ENCODE results near the gene R3HDM4.

R3HDM4 gene

DNA sequence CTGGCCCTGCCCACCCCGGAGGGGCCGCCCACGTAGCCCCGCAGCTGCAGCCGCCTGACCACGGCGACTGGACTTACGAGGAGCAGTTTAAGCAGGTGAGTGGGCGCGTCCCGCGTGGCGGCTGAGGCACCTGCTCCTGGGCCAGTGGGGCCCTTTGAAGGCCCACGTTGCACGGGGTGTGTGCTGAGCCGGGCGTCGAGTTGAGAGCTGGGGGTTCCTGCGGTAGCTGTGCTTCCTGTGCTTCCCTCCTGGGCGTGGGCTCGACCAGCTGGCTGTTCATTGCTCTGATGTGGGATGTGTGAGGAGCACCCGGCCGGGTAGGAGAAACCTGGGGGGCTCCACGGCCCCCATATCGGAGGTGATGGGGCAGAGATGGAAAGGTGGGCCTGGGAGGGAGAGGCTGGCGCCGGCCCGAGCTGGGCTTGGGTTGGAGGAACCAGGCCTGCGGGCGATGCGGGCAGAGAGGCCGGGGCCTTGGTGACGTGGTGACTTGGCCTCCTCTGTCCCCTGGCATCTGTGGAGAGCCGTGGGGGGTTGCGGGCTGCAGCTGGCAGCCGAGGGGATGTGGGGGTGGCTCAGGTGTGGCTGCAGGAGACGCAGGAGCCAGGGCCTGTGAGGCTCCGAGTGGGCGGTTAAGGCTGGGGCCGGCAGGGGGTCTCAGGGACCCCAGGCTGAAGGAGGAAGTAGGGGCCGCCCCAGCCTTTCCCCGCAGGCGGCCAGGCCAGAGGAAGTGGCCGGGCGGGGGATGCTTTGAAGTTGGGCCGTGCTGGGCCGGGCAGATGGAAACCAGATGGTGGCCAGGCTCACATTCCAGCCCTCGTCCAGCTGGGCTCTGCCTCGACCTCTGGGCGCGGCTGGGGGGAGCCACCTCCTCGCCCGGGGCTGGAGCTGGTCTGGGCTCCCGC is 19.9 kb upstream of the R3HDM4 start:
- in situ Hi-C loops (cut with HindIII; ENCODE audit: low sequenced_read_pairs), result no loop called here

DNA sequence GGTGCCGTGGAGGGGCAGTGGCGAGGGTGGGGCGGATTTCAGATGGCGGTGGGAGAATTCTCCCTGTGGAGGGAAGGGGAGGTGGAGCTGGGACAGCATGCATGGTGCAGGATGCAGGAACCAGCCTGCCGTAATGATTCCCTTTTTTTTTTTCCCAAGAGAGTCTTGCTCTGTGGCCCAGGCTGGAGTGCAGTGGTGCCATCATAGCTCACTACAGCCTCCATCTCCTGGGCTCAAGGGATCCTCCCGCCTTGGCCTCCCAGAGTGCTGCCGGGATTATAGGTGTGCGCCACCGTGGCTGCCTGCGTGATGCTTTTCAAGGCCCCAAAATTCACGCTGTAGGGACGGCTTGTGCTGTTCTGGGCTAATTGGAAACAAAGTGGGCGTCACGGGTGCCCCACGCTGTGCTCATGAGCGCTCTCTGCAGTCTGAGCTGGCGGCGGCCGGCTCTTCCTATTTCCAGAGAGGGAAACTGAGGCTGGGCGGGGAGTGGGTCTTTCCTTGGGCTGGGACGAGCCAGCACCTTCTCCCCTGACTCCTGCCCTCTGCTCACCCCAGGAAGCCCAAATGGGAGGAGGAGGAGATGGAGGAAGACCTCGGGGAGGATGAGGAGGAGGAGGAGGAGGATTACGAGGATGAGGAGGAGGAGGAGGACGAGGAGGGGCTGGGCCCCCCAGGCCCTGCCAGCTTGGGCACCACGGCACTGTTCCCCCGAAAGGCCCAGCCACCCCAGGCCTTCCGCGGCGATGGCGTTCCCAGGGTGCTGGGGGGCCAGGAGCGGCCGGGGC is 19.0 kb upstream of the R3HDM4 start:
- in situ Hi-C loops (cut with HindIII; ENCODE audit: low sequenced_read_pairs), result no loop called here

DNA sequence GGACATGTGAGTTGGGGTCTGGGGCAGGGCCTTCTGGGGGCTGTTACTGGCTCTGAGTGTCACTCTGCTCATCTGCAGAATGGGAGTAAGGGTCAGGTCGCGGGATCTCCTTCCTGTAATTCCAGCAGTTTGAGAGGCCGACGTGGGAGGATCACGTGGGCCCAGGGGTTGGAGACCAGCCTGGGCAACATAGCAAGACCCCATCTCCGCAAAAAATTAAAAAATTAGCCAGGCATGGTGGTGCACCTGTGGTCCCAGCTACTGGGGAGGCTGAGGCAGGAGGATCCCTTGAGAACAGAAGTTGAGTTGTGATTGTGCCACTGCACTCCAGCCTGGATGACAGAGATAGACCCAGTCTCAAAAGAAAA is 16.9 kb upstream of the R3HDM4 start:
- in situ Hi-C loops (cut with HindIII; ENCODE audit: low sequenced_read_pairs), result no loop called here

DNA sequence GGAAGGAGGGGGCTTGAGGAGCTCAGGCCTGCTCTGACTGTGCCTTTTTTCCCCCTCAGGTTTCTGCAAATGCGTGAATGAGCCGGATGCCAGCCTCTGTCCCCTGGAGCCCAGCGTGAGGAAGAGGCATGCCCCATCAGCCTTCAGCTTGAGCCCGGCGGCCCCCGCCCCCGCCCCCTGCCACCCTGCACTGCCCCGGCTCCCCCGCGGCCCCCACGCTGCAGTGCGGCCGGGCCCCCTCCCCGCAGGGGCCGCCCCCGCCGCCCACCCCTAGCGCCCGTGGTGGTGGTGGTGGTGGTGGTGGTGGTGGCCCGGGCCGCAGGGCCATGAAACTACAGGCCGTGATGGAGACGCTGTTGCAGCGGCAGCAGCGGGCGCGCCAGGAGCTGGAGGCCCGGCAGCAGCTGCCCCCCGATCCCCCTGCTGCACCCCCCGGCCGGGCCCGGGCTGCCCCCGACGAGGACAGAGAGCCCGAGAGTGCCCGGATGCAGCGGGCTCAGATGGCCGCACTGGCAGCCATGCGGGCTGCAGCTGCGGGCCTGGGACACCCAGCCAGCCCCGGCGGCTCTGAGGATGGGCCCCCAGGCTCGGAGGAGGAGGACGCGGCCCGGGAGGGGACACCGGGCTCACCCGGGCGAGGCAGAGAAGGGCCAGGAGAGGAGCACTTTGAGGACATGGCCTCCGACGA is 16.3 kb upstream of the R3HDM4 start:
- in situ Hi-C loops (cut with HindIII; ENCODE audit: low sequenced_read_pairs), result no loop called here

DNA sequence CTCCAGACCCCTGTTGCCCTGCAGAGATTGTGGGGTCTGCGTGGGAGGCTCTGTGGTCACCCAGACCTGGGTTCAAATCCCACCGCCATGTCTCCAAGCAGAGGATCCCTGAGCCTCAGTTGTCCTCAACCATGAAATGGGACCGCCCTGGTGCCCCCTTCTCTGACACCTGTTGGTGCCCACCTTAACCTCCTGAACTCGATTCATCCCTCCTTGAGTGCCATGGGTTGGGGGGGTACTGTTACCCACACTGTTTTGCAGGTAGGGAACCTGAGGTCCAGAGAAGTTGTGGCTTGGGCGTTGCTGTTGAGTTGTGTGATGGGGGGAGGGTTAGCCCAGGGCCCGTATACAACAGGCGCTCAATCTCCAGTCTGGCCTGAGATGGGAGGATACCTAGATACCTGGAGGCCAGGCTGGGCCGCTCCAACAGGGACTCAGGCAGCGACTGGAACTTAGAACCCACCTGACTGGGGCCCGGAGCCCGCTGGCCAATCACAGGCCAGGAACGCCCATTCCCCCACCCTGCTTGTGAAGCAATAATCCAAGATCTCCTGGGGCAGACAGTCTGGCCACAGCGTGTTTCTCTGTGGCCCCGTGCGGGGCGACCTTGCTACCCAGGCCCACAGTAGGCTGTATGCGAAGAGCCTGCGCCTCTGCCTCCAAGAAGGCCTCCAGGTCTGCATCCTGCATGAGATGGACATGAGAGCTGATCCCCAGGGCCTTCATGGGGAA is 15.6 kb upstream of the R3HDM4 start:
- in situ Hi-C loops (cut with HindIII; ENCODE audit: low sequenced_read_pairs), result no loop called here

DNA sequence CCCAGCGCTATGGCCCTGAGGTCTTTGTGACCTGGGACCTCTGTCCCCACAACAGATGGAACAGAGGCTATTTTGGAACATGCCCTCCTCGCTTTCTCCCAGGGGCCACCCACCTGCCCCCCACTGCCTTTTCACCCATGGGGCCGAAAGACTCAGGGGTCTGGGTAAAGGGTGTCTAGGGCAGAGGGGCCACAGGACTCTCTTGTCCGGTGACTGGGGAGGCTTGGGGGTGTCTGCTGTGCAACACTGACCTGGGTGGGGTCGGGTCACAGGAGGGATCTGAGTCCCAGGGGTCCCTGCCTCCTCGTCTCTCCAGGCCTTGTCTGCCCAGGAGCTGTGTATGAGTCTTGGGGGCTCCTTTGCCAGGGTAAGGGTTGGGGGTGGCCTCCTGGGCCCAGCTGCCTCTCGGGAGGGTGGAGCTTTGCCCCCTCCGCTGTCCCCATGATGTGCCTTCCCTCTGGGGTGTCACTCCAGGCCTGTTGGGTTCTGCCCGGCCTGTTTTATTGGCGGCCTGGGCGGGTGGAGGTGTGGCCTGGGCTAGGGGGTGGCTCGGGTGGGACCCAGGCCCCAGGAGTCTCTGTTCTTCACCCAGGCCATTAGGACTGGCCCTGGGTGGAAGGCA is 14.9 kb upstream of the R3HDM4 start:
- in situ Hi-C loops (cut with HindIII; ENCODE audit: low sequenced_read_pairs), result no loop called here

DNA sequence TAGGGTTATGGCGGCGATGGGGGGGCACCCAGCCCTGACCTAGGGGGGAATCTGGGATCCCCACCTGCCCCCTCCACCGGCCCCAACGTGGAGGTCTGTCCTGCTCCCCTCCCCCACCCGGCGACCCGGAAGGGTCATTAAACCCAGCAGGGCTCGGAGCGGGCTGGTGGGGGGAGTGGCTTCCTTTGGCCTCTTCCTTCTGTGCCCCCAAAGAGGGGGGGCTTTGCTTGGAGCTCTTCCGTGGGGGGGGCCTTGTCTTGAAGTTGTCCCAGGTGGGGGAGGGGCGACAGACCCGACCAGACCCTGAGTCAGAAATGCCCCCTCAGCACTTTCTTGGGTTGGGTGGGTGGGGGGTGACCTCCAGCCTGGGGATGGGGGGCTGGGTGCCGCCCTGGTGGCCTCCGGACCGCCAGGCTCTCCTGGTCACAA is 14.3 kb upstream of the R3HDM4 start:
- in situ Hi-C loops (cut with HindIII; ENCODE audit: low sequenced_read_pairs), result no loop called here

DNA sequence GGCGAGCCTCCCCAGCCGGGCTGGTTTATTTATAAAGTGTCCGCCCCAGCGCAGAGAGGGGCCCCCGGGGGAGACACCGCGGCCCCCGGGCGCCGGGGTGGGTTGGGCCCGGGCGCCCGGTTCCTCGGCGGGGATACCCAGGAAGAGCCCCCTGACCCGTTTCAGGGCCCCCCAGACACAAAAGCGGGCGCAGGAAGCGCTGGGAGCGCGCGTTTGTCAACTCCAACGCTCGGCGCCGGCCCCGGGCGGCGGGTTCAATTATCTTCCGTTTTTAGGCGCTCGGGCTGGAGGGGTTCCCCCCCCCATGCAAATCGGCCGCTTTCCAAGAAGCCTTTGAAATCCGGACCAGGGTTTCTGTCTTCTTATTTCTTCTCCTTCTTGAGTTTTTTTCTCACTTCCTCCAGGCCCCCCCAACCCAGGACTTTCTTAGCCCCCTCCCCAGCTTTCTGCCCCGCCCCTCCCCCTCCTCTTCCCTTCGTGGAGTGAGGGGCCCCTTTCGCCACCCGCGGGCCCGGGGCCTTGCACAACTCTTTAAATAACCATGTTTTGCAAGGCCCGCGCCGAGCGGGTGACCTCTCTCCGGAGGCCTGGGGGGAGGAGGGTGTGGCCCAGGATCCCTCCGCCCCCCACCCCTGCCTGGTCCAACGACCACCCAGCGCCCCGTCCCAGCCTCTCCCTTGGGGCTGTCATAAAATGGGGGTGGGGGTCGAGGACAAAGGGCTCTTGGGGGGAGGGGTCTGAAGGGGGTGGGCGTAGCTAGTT is 13.8 kb upstream of the R3HDM4 start:
- in situ Hi-C loops (cut with HindIII; ENCODE audit: low sequenced_read_pairs), result no loop called here

DNA sequence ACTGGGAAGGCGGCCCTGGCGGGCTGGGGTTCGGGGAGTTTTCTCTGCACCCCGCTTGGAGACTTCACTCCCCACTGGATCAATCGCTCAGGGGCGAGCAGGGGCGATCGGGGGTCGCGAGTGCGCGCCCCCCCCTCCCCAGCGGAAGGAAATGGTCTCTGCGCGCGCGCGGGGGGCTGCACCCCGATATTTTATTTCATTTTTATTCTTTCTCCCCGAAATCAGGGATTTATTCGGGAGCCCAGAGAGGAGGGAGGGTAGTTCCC is 13.2 kb upstream of the R3HDM4 start:
- in situ Hi-C loops (cut with HindIII; ENCODE audit: low sequenced_read_pairs), result no loop called here

DNA sequence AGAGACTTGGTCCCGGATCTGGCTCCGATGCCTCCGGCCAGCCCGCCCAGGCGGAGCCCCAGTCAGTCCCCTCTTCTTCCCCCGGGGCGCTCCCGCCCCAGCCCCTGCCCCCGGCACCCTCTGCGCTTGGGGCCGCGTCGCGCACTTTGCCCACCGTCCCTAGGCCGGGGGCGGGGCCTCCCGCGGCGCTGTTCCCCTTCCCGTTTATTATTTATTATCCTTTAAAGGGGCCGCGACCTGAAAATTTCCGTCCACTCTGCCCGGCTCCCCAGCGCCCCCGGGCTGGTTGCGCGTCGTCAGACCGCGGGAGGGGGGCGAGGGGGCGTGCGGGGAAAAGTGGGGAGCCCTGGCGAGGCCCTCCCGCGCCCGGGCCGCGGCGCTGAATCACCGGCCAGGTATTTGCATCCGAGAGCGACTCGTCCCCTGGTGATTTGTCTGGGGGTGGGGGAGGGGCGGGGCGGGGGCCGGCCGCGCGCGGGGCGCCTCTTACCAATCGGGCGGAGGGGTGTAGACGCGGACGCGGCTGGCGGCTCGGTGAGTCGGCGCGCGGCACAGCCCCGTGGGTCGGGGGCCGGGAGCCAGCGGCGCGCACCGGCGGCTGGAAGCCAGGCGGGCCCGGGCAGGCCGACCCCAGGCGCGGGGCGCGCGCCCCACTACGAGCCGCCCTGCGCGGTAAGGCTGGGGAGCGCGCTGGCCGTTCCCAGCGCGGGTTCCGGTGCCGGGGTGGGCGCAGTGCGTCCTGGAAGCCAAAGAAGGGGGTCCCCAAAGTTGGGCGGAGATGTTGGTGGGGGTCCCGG is 12.7 kb upstream of the R3HDM4 start, which contains the start of gene ARID3A:
Gene ARID3A (plus strand): TSS at position 510 of the 797 bp plus-strand sequence. CDS start 3,494 bp downstream, outside the sequence.
- in situ Hi-C loops (cut with HindIII; ENCODE audit: low sequenced_read_pairs), result no loop called here

DNA sequence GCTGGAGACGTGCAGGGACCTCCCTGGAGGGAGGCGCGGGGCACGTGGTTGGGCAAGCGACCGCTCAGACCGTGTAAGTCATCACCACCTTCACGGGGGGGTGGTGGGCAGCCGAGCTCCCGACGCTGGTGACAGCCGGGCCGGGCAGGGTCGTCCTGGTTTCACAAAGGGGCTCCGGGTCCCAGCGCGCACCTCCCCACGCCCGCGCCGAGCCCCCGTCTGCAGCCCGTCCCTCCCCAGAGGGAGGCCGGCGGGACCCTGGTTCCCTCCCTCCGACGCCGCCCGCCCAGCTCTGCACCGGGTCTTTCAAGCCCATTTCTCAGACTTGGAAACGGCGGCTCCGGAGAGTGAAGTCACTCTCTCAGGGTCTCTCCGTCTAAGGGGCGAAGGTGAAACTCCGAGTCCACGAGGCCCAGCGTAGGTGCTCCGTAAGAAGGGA is 12.1 kb upstream of the R3HDM4 start:
- in situ Hi-C loops (cut with HindIII; ENCODE audit: low sequenced_read_pairs), result no loop called here

DNA sequence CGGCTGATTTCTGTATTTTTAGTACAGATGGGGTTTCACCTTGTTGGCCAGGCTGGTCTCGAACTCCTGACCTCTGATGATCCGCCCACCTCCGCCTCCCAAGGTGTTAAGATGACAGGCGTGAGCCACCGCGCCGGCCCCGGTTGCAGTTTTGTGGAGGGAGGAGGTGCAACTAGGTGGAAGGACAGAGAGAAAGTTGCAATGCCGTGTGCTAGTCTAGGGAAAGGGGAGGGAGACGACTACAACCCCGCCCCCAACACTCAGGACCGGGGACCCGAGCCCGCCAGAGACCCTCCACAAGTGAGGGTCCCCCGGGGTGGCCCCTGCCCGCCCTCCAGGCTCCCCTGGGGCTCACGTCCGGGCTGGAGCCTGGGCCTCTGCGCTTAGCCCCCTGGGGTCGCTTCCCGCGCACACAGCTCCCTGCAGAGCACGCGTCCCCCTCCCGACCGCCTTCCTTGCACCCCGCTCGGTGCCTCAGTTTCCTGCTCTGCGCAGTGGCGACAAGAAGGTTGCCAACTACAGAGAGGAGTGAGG is 11.6 kb upstream of the R3HDM4 start:
- in situ Hi-C loops (cut with HindIII; ENCODE audit: low sequenced_read_pairs), result no loop called here

DNA sequence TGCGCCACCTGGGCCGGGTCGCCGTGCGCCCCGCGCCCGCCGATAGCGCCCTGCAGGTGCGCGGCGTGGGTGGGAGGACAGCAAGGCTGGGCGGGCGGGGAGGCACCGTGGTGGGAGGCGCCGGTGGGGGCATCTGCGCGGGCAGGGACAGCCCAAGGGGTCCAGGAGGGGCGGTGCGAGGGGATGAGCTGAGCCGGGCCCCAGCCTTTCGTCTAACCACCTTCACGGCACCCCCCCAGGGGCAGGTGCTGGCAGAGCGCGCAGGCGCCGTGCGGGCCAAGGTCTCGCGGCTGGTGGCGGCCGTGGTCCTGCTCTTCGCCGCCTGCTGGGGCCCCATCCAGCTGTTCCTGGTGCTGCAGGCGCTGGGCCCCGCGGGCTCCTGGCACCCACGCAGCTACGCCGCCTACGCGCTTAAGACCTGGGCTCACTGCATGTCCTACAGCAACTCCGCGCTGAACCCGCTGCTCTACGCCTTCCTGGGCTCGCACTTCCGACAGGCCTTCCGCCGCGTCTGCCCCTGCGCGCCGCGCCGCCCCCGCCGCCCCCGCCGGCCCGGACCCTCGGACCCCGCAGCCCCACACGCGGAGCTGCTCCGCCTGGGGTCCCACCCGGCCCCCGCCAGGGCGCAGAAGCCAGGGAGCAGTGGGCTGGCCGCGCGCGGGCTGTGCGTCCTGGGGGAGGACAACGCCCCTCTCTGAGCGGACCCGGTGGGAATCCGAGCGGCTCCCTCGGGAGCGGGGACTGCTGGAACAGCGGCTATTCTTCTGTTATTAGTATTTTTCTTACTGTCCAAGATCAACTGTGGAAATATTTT is 7.2 kb upstream of the R3HDM4 start:
- in situ Hi-C loops (cut with HindIII; ENCODE audit: low sequenced_read_pairs), result no loop called here

DNA sequence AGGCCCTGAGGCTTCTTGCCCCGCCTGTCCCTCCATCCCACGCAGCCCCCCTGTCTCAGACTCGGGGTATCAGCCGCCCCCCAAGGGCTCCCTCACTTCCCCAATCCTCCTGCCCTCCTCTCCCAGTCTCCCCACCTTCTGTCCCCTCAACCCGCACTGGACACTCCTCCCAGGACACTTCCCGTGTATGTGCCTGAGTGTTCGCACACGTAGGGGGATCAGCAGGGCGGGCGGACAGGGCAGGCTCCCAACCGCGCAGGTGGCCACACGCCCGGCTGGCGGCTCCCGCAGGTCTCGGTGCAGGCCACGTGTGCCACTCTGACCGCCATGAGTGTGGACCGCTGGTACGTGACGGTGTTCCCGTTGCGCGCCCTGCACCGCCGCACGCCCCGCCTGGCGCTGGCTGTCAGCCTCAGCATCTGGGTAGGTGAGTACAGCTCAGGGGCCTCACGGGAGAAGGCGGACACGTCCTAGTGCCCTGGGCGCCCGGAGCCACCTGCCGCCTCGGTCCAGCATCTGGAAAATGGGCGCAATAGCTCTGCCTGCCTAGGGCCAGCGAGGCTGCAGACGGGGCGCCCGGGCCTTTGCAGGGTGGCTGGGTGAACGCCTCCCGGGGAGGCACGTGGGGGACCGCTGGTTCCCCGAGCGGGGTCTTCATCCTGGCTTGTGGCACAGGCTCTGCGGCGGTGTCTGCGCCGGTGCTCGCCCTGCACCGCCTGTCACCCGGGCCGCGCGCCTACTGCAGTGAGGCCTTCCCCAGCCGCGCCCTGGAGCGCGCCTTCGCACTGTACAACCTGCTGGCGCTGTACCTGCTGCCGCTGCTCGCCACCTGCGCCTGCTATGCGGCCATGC is 6.4 kb upstream of the R3HDM4 start:
- in situ Hi-C loops (cut with HindIII; ENCODE audit: low sequenced_read_pairs), result no loop called here

DNA sequence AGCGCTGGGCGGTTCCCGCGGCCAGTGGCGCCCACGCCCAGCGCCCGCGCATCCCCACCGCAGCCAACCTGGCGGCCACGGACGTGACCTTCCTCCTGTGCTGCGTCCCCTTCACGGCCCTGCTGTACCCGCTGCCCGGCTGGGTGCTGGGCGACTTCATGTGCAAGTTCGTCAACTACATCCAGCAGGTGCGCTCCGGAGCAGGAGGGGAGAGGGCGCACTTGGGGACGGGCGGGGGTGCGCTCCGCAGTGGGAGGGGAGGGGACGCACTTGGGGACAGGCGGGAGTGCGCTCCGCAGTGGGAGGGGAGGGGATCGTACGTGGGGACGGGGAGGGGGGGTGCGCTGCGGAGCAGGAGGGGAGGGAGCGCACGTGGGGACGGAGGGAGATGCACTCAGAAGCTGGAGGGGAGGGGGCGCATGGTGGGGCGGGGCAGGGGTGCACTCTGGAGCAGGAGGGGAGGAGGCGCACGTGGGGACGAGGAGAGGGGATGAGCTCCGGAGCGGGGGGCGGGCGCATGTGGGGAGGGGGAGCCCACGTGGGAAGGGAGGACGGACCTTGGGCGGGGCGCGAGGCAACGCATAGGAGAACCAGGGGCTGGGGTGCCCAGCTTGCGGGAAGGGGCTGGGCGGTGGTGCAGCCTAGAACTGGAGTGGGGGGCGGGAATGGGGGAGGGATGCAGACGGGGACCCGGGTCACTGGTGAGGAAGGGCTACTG is 5.6 kb upstream of the R3HDM4 start:
- in situ Hi-C loops (cut with HindIII; ENCODE audit: low sequenced_read_pairs), result no loop called here

DNA sequence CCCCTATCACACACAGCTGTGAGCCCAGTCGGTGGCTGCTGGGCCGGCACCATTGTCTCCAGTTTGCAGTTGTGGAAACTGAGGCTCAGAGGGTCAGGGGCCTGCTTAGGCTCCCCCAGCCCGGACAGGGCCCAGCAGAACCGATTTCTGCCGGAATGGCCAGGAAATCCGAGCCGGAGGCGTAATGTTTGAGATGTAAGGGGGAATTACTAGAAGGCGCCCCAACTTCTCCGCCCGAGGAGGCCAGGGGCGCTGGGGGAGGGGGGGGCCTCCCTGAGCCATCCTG is 5.1 kb upstream of the R3HDM4 start:
- in situ Hi-C loops (cut with HindIII; ENCODE audit: low sequenced_read_pairs), result no loop called here
